GM12878 (cell line): ENCODE results near the gene RND1. TPM values are rescaled to one million over a fixed set of nuclear protein-coding genes. Genes with fewer than 3 reads are reported as not detected.

Experiments used
- ESRRA ChIP-seq: IDR thresholded peaks from 2 replicates; pipeline ENCODE4 v1.6.1; 2012; ENCODE audit warnings: mild to moderate bottlenecking, low read length, improper control_type of control experiment
- HDAC2 ChIP-seq: fragments of 200-600 bp; sonication (generic); IDR thresholded peaks from 2 replicates; pipeline ENCODE4 v1.6.1; 2017
- IKZF2 ChIP-seq, 2 experiments: fragments of 450-650 bp; IDR thresholded peaks; 2 replicates each; pipeline ENCODE4 v1.6.1; 2017; ENCODE audit warnings: mild to moderate bottlenecking in 2 of 2, moderate library complexity in 2 of 2
- IRF4 ChIP-seq: IDR thresholded peaks from 2 replicates; pipeline ENCODE4 v1.6.1; 2011; ENCODE audit warnings: low read depth, low read length
- JUNB ChIP-seq: IDR thresholded peaks from 2 replicates; pipeline ENCODE4 v1.6.1; 2016; ENCODE audit warnings: antibody characterized with exemption, mild to moderate bottlenecking
- MAX ChIP-seq: IDR thresholded peaks from 2 replicates; pipeline ENCODE4 v1.6.1; 2012; ENCODE audit warnings: low read depth, low read length, improper control_type of control experiment
- MTA3 ChIP-seq: IDR thresholded peaks from 2 replicates; pipeline ENCODE4 v1.6.1; 2012; ENCODE audit warnings: low read length, inconsistent platforms, borderline replicate concordance
- NFYB ChIP-seq: IDR thresholded peaks from 2 replicates; pipeline ENCODE4 v1.6.1; 2011; ENCODE audit warnings: low read depth, mild to moderate bottlenecking, low read length, improper control_type of control experiment, moderate library complexity; ENCODE audit not compliant: insufficient read depth
- NR2F1 ChIP-seq: fragments of 450-650 bp; conservative IDR thresholded peaks from 2 replicates; pipeline ENCODE4 v1.6.1; 2017; ENCODE audit warnings: mild to moderate bottlenecking
- RCOR1 ChIP-seq: conservative IDR thresholded peaks from 2 replicates; pipeline ENCODE4 v1.6.1; 2012; ENCODE audit warnings: low read depth, low read length, improper control_type of control experiment
- SIN3A ChIP-seq: IDR thresholded peaks from 2 replicates; pipeline ENCODE4 v1.6.1; 2012; ENCODE audit warnings: low read depth, low read length, improper control_type of control experiment
- SMARCA5 ChIP-seq: fragments of 450-650 bp; IDR thresholded peaks from 2 replicates; pipeline ENCODE4 v1.6.1; 2017; ENCODE audit warnings: mild to moderate bottlenecking
- SMC3 ChIP-seq: IDR thresholded peaks from 2 replicates; pipeline ENCODE4 v1.6.1; 2011; ENCODE audit warnings: low read length, improper control_type of control experiment, borderline replicate concordance
- ZNF687 ChIP-seq: fragments of 450-650 bp; IDR thresholded peaks from 2 replicates; pipeline ENCODE4 v1.6.1; 2017; ENCODE audit warnings: mild to moderate bottlenecking, moderate library complexity
- polyA plus RNA-seq, 11 experiments: library from polyadenylated mRNA; depleted of rRNA in 4 of 11; unstranded in 6 of 11; stranded (reverse) in 5 of 11; fragments of >200 nt; fragmentation: Nextera tagmentation in 4 of 11; fragmentation: Illumina TruSeq in 1 of 11; extraction: Ambion mirVana in 4 of 11; extraction: Trizol in 1 of 11; gene quantifications; 1 replicate in 1 of 11; 2 replicates in 10 of 11; pipeline versions ENCODE4 v1.2.1 to v1.2.3, GENCODE V29; 2011 to 2016; ENCODE audit warnings: inconsistent platforms in 2 of 11, missing spikeins in 2 of 11, low read depth in 1 of 11
- total RNA-seq, 4 experiments: library from RNA; depleted of rRNA in 3 of 4; stranded (reverse); fragments of >200 nt in 3 of 4; fragmentation: Illumina TruSeq in 1 of 4; extraction: Trizol in 1 of 4; gene quantifications; 2 replicates each; pipeline versions ENCODE4 v1.2.1 to v1.2.3, GENCODE V29; 2013 to 2021
- TF ChIP-seq, protein P1 (sequence below): fragments of 450-650 bp; conservative IDR thresholded peaks from 2 replicates; pipeline ENCODE4 v1.6.1; 2017; ENCODE audit warnings: mild to moderate bottlenecking, moderate library complexity
- TF ChIP-seq, protein P2 (sequence below): fragments of 450-650 bp; formaldehyde crosslinking; IDR thresholded peaks from 2 replicates; pipeline ENCODE4 v1.4.0; 2020; ENCODE audit warnings: mild to moderate bottlenecking, moderate library complexity

RND1 gene
- total and polyA plus RNA-seq, 10 of the 15 experiments (the other 5 are each of a cell fraction or from before 2014, with no cell fraction given): 0.24 to 5.1 (median 1.5) TPM

GRCh38 chr12:48852734-48853688, 12.7 kb downstream of the RND1 start (continued):
- TF ChIP-seq SIN3A (no peak), IKZF2 (IDR thresholded peaks at IDR 0.05) (no peak), ZNF687 (no peak), JUNB (no peak), SMC3 (peak; percentile 94), ESRRA (0 out of 2 replicates have a peak, but pooled peaks have one; percentile 23), HDAC2 (no peak), IRF4 (no peak), NR2F1 (no peak), MAX (no peak), SMARCA5 (0 out of 2 replicates have a peak, but pooled peaks have one; percentile 26), NFYB (no peak), MTA3 (no peak), RCOR1 (no peak)
- TF ChIP-seq, protein P1, sequence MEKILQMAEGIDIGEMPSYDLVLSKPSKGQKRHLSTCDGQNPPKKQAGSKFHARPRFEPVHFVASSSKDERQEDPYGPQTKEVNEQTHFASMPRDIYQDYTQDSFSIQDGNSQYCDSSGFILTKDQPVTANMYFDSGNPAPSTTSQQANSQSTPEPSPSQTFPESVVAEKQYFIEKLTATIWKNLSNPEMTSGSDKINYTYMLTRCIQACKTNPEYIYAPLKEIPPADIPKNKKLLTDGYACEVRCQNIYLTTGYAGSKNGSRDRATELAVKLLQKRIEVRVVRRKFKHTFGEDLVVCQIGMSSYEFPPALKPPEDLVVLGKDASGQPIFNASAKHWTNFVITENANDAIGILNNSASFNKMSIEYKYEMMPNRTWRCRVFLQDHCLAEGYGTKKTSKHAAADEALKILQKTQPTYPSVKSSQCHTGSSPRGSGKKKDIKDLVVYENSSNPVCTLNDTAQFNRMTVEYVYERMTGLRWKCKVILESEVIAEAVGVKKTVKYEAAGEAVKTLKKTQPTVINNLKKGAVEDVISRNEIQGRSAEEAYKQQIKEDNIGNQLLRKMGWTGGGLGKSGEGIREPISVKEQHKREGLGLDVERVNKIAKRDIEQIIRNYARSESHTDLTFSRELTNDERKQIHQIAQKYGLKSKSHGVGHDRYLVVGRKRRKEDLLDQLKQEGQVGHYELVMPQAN: no peak
- TF ChIP-seq, protein P2, sequence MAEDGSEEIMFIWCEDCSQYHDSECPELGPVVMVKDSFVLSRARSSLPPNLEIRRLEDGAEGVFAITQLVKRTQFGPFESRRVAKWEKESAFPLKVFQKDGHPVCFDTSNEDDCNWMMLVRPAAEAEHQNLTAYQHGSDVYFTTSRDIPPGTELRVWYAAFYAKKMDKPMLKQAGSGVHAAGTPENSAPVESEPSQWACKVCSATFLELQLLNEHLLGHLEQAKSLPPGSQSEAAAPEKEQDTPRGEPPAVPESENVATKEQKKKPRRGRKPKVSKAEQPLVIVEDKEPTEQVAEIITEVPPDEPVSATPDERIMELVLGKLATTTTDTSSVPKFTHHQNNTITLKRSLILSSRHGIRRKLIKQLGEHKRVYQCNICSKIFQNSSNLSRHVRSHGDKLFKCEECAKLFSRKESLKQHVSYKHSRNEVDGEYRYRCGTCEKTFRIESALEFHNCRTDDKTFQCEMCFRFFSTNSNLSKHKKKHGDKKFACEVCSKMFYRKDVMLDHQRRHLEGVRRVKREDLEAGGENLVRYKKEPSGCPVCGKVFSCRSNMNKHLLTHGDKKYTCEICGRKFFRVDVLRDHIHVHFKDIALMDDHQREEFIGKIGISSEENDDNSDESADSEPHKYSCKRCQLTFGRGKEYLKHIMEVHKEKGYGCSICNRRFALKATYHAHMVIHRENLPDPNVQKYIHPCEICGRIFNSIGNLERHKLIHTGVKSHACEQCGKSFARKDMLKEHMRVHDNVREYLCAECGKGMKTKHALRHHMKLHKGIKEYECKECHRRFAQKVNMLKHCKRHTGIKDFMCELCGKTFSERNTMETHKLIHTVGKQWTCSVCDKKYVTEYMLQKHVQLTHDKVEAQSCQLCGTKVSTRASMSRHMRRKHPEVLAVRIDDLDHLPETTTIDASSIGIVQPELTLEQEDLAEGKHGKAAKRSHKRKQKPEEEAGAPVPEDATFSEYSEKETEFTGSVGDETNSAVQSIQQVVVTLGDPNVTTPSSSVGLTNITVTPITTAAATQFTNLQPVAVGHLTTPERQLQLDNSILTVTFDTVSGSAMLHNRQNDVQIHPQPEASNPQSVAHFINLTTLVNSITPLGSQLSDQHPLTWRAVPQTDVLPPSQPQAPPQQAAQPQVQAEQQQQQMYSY (CRISPR knock-in tag): no peak
